Measurements from ENCODE around the gene ADAT3.
"Not testable (repeated sequence)": the region's sequence is repeated elsewhere in the genome, so short reads cannot be mapped to it uniquely, and the experiment has no call there.

Gene ADAT3

DNA sequence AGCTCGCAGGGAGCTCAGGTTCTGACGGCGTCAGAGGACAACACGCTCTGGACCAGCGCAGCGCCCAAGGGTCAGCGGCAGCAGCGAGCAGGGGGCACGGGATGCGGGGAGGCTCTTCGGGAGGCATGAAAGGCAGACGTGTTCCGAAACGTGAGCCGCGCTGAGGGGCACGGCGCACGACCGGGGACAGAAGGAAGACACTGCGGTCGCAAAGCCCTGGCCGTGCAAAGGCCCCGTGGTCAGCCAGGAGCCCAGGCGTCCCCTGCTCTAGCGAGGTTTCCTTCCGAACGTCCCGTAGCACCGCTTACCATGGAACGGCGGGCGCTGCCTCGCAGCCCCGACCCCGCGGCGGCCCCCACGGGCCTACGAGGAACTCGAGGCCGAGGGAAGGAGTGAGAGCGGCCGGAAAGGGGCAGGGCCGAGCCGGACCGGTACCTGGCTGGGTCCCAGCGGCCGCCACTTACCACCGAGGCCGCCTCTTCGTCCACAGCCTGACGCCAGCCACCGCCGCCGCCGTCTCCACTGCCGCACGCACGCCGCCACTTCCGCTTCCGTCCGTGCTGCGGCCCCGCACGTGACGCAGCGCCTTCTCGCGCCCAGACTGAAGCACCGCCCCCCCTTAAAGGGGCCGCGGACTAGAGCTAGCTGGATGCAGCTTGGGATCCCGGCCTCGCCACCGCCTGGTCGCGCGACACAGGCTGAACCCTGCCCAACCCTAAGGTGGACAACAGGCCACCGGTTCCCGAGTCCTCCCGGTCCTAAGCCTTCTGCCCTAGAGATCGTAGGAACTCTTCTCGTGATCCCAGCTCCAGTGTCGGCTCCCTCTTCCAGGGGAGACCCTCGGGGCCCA, 29.3 kb upstream of the ADAT3 start:
- peak; percentile 90 for DNase-seq (ENCODE audit: low read depth)
- TF ChIP-seq POLR2A (IDR thresholded peaks at IDR 0.05; ENCODE audit: extremely low read depth, insufficient read length) (peak; percentile 64), MYC (IDR thresholded peaks at IDR 0.05; ENCODE audit: low read depth, low read length) (peak; percentile 81)
- TF ChIP-seq, protein P1, sequence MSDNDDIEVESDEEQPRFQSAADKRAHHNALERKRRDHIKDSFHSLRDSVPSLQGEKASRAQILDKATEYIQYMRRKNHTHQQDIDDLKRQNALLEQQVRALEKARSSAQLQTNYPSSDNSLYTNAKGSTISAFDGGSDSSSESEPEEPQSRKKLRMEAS (IDR thresholded peaks at IDR 0.05; ENCODE audit: low read depth, low read length) = peak; percentile 93
- TF ChIP-seq, protein P2, sequence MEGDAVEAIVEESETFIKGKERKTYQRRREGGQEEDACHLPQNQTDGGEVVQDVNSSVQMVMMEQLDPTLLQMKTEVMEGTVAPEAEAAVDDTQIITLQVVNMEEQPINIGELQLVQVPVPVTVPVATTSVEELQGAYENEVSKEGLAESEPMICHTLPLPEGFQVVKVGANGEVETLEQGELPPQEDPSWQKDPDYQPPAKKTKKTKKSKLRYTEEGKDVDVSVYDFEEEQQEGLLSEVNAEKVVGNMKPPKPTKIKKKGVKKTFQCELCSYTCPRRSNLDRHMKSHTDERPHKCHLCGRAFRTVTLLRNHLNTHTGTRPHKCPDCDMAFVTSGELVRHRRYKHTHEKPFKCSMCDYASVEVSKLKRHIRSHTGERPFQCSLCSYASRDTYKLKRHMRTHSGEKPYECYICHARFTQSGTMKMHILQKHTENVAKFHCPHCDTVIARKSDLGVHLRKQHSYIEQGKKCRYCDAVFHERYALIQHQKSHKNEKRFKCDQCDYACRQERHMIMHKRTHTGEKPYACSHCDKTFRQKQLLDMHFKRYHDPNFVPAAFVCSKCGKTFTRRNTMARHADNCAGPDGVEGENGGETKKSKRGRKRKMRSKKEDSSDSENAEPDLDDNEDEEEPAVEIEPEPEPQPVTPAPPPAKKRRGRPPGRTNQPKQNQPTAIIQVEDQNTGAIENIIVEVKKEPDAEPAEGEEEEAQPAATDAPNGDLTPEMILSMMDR (IDR thresholded peaks at IDR 0.05; ENCODE audit: low read depth, low read length) = no peak
- H3K4me3 ChIP-seq (ENCODE audit: low read depth, low read length) = peak overlapping the region; percentile 81

DNA sequence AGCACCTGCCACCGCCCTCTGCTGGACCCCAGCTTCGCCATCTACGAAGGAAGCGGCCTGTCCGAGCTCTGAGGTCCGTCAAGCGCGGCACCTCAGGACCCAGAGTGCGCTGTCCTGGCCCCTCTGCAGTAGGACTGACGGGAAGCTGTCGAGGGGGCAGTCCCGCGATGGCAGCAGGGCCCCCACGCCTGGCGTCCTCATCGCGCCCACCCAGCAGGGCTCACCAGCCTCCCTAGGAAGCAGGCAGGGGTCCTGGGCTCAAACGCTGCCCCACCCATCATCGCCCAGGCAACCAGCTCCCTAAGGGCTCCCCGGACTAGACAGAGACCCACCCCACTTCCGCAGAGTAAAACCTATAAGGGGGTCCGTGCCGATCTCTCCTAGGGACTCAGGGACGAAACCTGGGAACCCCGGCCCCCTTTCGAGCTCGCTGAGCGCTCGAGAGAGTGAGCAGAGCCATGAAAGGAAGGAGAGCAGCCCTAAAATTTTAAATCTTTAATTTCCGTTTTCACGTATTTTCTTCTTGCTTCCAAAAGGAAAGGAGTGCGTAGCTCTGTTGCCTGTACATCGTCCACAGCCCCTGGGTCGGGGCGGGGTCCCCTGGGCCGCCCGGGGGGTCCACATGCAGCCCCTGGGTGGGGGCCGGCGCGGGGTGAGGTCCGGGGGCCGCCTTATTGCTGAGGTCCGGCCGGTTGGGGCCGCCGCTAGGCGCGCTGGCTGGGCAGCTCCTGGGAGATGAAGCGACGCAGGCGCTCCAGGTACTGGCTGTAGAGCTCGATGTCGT, 28.5 kb upstream of the ADAT3 start:
- H3K4me3 ChIP-seq (ENCODE audit: low read depth, low read length) = peak overlapping the region; percentile 21
- DNase-seq (ENCODE audit: low read depth) = not testable (repeated sequence)

DNA sequence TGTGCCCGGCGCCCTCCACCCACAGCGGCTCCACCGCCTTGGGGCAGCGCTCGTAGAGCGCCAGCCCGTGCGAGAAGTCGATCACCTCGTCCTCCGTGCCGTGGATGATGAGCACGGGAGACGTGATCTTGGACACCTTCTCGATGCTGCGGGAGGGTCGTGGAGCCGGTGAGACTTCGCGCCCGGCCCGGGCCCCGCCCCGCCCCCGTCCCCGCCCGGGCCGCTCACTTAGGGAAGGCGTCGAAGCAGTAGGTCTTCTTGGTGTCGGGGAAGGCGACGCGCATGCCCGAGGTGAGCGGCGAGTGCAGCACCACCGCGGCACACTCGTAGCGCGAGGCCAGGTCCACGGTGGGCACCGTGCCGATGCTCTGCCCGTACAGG, 27.9 kb upstream of the ADAT3 start:
- not testable (repeated sequence) for H3K4me3 ChIP-seq (ENCODE audit: low read depth, low read length)

DNA sequence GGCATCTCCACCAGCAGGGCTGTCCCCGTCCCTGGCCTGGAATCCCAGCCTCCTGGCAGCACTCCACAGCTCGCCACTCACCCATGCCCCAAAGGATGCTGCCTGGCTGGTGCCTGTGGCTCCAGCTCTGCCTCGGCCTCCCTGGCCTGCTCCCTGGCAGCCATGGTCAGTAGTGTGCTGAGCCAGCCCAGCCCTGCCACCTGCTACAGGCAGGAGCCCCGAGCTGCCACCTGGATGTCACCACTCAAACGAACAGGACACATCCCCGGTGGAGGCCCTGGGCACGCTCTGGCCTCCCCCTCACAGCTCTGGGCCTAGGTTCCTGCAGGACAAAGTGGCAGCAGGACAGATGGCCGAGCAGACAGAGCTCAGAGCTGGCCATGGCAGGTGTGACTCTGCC, 26.6 kb upstream of the ADAT3 start:
- DNase-seq (ENCODE audit: low read depth); H3K4me3 ChIP-seq (ENCODE audit: low read depth, low read length): not testable (repeated sequence)

More for the DNA sequence above, 27.9 kb upstream of the ADAT3 start:
- not testable (repeated sequence) for DNase-seq (ENCODE audit: low read depth)

DNA sequence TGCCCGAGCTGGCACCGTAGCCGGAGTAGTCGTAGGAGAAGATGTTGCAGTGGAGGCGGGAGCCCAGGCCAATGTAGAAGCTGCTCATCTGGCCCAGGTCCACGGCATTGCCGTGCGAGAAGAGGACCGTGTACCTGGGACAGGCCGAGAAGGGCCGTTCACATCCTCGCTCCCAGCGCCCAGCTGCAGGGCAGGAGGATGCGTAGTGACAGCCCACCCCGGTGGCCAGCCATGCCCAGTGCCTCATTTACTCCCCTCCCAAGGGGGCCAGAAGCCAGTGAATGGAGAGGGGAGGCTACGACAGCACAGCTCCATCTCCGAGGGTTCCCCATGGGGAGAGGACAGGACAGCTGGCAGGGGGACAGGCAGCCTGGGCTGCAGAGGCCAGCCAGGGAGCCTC, 25.2 kb upstream of the ADAT3 start:
- not testable (repeated sequence) for H3K4me3 ChIP-seq (ENCODE audit: low read depth, low read length); DNase-seq (ENCODE audit: low read depth)

DNA sequence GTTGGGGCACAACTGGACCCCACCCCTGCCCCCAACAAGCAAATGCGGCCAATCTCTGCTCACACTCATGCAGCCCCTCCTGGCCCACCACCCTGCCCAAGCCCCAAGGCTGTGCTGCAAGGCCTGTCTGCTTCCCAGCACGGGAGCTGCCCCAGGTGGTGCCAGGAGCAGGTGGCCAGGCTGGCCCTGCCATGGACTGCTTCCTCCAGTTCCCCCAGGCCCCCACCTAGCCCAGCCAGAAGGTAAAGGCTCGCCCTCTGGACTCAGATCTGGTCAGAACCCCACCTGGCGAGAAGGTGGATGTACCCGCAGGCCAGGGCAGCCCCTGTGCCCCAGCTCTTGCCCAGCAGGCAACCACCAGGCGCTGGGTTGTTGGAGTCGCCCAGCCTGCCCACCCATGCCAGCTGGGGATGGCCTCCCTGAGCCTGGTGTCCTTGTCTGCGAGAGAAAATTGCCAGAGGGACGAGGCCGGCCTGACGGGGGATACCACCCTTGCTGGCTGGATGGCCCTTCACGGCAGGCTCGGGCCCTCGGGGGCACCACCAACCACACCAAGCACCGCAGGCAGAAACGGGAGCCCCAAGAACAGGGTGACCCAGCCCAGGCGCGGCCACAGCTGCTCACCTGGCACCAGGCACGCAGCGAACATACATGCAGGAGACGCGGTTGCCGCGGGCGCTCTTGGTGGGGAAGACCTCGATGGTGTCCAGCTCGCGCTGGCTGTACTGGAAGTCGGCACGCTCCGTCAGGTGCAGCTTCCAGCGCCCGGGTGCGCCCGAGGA, 24.4 kb upstream of the ADAT3 start:
- TF ChIP-seq, protein P2 (IDR thresholded peaks at IDR 0.05; ENCODE audit: low read depth, low read length) = no peak
- TF ChIP-seq, protein P1 (IDR thresholded peaks at IDR 0.05; ENCODE audit: low read depth, low read length) = no peak
- TF ChIP-seq POLR2A (IDR thresholded peaks at IDR 0.05; ENCODE audit: extremely low read depth, insufficient read length) (no peak), MYC (IDR thresholded peaks at IDR 0.05; ENCODE audit: low read depth, low read length) (no peak)
- no peak for DNase-seq (ENCODE audit: low read depth)

DNA sequence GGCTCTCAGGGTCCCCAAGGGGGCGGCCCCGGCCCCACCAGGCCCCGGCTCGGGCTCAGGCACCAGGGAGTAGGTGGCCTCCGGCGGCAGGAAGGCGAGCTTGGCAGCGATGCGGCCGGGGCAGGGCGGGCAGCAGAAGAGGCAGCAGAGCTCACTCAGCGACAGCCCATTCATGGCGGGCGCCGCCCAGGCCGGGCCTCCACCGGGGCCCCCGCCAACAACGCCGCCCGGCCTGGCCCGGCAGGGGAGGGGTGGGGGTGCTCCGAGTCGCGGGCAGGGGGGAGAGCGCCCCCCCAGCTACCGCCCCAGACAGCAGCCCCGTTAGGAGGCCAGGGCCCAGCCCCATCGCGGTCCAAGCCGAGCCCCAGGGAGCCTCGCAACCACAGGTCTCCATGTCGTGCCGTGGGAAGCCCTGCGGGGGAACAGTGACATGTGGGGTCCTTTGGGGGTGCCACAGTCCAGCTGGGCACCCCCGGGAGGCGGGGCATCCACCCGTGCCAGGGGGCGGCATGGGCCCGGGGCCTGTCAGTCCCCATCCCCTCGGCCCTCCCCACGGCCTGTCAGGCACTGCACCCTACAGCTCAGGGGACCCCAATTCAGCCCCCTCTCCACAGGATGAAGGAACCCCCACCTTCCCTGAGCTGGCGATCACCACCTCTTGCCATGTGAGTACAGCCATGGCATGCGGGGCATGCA, 23.7 kb upstream of the ADAT3 start:
- not testable (repeated sequence) for H3K4me3 ChIP-seq (ENCODE audit: low read depth, low read length); DNase-seq (ENCODE audit: low read depth)

More for the DNA sequence above, 24.4 kb upstream of the ADAT3 start:
- no peak overlapping the region for H3K4me3 ChIP-seq (ENCODE audit: low read depth, low read length)

DNA sequence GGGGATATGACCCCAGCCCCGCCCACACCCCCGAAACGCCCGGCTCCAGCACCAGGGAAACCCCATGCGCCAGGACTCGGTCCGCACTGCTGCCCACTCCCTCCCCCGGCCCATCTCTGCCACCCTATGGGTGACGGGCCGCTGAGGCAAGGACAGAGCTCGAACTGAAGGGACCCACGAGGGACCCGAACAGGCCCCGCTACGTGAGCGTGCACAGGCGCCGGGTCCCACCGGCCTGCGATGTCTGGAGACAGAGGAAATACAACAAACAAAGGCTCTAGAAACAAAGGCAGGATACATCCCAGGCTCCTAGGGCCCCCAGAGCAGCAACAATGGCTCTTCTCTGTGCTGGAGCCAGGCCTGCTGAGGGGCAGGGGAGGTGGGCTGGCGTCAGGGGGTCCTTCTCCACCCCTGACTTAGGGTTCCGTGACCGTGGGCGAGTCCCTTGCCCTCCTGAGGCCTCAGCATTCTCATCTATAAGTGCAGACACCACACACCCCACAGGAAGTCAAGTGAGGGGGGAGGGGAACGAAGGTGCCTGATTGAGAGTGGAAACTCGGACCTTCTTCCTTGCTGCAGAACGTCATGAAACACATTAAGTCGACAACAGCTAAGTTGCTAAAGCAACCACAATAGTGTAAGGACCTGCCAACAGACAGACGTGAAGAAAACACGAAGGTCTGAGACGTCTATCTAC, 23.0 kb upstream of the ADAT3 start:
- TF ChIP-seq POLR2A (IDR thresholded peaks at IDR 0.05; ENCODE audit: extremely low read depth, insufficient read length) (no peak), MYC (IDR thresholded peaks at IDR 0.05; ENCODE audit: low read depth, low read length) (no peak)
- TF ChIP-seq, protein P2 (IDR thresholded peaks at IDR 0.05; ENCODE audit: low read depth, low read length) = no peak
- no peak for DNase-seq (ENCODE audit: low read depth)
- no peak overlapping the region for H3K4me3 ChIP-seq (ENCODE audit: low read depth, low read length)

Measured in NB4 (cell line).